HEK293T (cell line): ENCODE data around the gene PKP1.

Experiments
- ELF4 ChIP-seq: fragments of 450-650 bp; IDR thresholded peaks from 2 replicates; pipeline ENCODE4 v1.6.1; 2017; ENCODE audit warnings: antibody characterized with exemption
- ZNF384 ChIP-seq: fragments of 450-650 bp; IDR thresholded peaks from 2 replicates; pipeline ENCODE4 v1.6.1; 2016

- TF ChIP-seq ELF4 (no peak), ZNF384 (no peak)
These were observed 76.5 kb downstream of the PKP1 start for GRCh38 chr1:201359873-201360210.
